K562 (cell line): ENCODE measurements around the gene BMP8B. TPM values are rescaled to one million over a fixed set of nuclear protein-coding genes. Genes with fewer than 3 reads are reported as not detected.

Experiments used
- ATAC-seq: fragments of 200-7000 bp; cut with Tn5 transposase; 3 replicates; pipeline ENCODE4 v1.9.1; 2020; ENCODE audit warnings: moderate library complexity
- BruUV-seq: library from RNA; stranded (reverse); fragments of 400-500 nt; replicated peaks from 2 replicates; lab custom pipeline; 2021; lab: Mats Ljungman, UMichigan
- CTCF ChIA-PET: fragments of 300-600 bp; formaldehyde crosslinking; extraction: SDS; loops from one replicate; lab custom pipeline; 2021; ENCODE audit warnings: low intra/inter-chr PET ratio; lab: Yijun Ruan, JAX
- POLR2A ChIA-PET: fragments of 300-600, 350-650 bp; sonication (Branson Sonifier 250); formaldehyde crosslinking; extraction: SDS; loops from one replicate; lab custom pipeline; 2021; ENCODE audit warnings: antibody characterized with exemption, inconsistent platforms; lab: Yijun Ruan, JAX
- DNase-seq, 4 experiments: peaks; one replicate each; pipeline versions ENCODE4 v3.0.0 to v3.0.0-alpha.2; 2011 to 2018; ENCODE audit warnings: low spot score in 3 of 4, mixed read lengths in 3 of 4; ENCODE audit errors: extremely low read depth in 1 of 4
- FAIRE-seq: peaks from 2 replicates; lab custom pipeline; 2011; peaks lifted over from hg19 to GRCh38; lab: Jason Lieb, UNC
- H2AFZ ChIP-seq: 2 replicates; pipeline ENCODE4 v1.6.0; 2011; ENCODE audit warnings: low read depth, low read length, control low read depth, inconsistent platforms
- H3K27ac ChIP-seq: fragments of 200-600 bp; 3 replicates; pipeline ENCODE4 v1.8.0; 2011; ENCODE audit warnings: low read depth, mild to moderate bottlenecking, control low read depth, inconsistent platforms, low read length, moderate library complexity, mixed read lengths; ENCODE audit errors: extremely low read depth
- H3K27me3 ChIP-seq, 2 experiments: fragments of 300-600 bp in 1 of 2; 2 replicates in 1 of 2; 3 replicates in 1 of 2; pipeline versions ENCODE4 v1.6.0 to v1.8.0; 2011; ENCODE audit warnings: inconsistent platforms in 2 of 2, low read length in 2 of 2, mild to moderate bottlenecking in 1 of 2, mixed read lengths in 1 of 2, moderate library complexity in 1 of 2; ENCODE audit not compliant: control insufficient read depth in 2 of 2, insufficient read depth in 2 of 2
- H3K36me3 ChIP-seq: fragments of 300-600 bp; 3 replicates; pipeline ENCODE4 v1.8.0; 2011; ENCODE audit warnings: mild to moderate bottlenecking, low read length, inconsistent platforms; ENCODE audit not compliant: control insufficient read depth, insufficient read depth
- H3K4me1 ChIP-seq, 2 experiments: fragments of 200-600 bp in 1 of 2; replicated peaks in 1 of 2; 2 replicates in 1 of 2; 3 replicates in 1 of 2; pipeline versions ENCODE4 v1.5.1 to v1.8.0; 2011; ENCODE audit warnings: inconsistent platforms in 2 of 2, low read length in 2 of 2, mild to moderate bottlenecking in 1 of 2, mixed read lengths in 1 of 2, moderate library complexity in 1 of 2; ENCODE audit not compliant: control insufficient read depth in 2 of 2, insufficient read depth in 2 of 2
- H3K4me2 ChIP-seq: 2 replicates; pipeline ENCODE4 v1.6.1; 2011; ENCODE audit warnings: low read length, control low read depth, inconsistent platforms, mixed read lengths; ENCODE audit not compliant: insufficient read depth
- H3K4me3 ChIP-seq: fragments of 200-600 bp; sonication (generic), shearing (Covaris generic); 2 replicates; pipeline ENCODE4 v1.5.1; 2016; ENCODE audit warnings: control low read depth, inconsistent platforms
- H3K79me2 ChIP-seq: fragments of 200-600 bp; 3 replicates; pipeline ENCODE4 v1.8.0; 2011; ENCODE audit warnings: low read length, inconsistent platforms; ENCODE audit not compliant: control insufficient read depth, insufficient read depth
- H3K9ac ChIP-seq, 2 experiments: 2 replicates each; pipeline versions ENCODE4 v1.6.0 to v1.6.1; 2011; ENCODE audit warnings: low read depth in 2 of 2, low read length in 2 of 2, control low read depth in 1 of 2, inconsistent platforms in 1 of 2, mild to moderate bottlenecking in 1 of 2, mixed read lengths in 1 of 2; ENCODE audit not compliant: insufficient read depth in 1 of 2
- H3K9me1 ChIP-seq: one replicate; pipeline ENCODE4 v1.6.0; 2011; ENCODE audit warnings: inconsistent platforms, mild to moderate bottlenecking, low read length, moderate library complexity; ENCODE audit not compliant: control insufficient read depth, insufficient read depth
- H3K9me3 ChIP-seq: replicated peaks from 2 replicates; pipeline ENCODE4 v1.5.1; 2011; ENCODE audit warnings: low read depth, low read length, inconsistent platforms; ENCODE audit not compliant: control insufficient read depth, insufficient read depth
- H4K20me1 ChIP-seq: replicated peaks from 2 replicates; pipeline ENCODE4 v1.6.1; 2011; ENCODE audit warnings: low read length, inconsistent platforms, mixed read lengths; ENCODE audit not compliant: control insufficient read depth, insufficient read depth
- POLR2G ChIP-seq: fragments of 200-400 bp; formaldehyde crosslinking; IDR thresholded peaks from 2 replicates; pipeline ENCODE4 v1.6.1; 2017; ENCODE audit warnings: low read depth, mild to moderate bottlenecking, antibody characterized with exemption, low read length, moderate library complexity
- WGBS: fragments of 100-300 bp; shearing (Covaris generic); methylation state at CpG from one replicate; pipeline ENCODE4 v1.1.6; 2016; ENCODE audit warnings: low coverage, mixed read lengths; ENCODE audit not compliant: insufficient coverage; ENCODE audit errors: missing lambda C conversion rate; 5-methylcytosine and 5-hydroxymethylcytosine counted together
- in situ Hi-C: fragments of 300-500 bp; cut with MboI; formaldehyde crosslinking; loops from 4 replicates; pipeline ENCODE4 v1.15.0; 2018; ENCODE audit warnings: inconsistent platforms, mixed read lengths
- intact Hi-C: fragments of 100-400 bp; cut with micrococcal nuclease; formaldehyde crosslinking; loops from 2 replicates; pipeline ENCODE4 v1.14.2; 2022
- polyA plus RNA-seq, 8 experiments: library from polyadenylated mRNA; depleted of rRNA in 4 of 8; stranded (reverse) in 5 of 8; unstranded in 3 of 8; fragments of >200 nt; fragmentation: Nextera tagmentation in 2 of 8; fragmentation: Illumina TruSeq in 1 of 8; extraction: Ambion mirVana in 2 of 8; extraction: Trizol in 1 of 8; gene quantifications; 2 replicates each; pipeline versions ENCODE4 v1.2.1 to v1.2.3, GENCODE V29; 2011 to 2014; ENCODE audit warnings: inconsistent platforms in 1 of 8, missing spikeins in 1 of 8
- total RNA-seq, 7 experiments: library from RNA; depleted of rRNA in 6 of 7; stranded (reverse); fragments of >200 nt in 6 of 7; fragmentation: Illumina TruSeq in 2 of 7; extraction: Trizol in 2 of 7; gene quantifications; 2 replicates each; pipeline versions ENCODE4 v1.2.1 to v1.2.3, GENCODE V29; 2011 to 2021; ENCODE audit warnings: low replicate concordance in 1 of 7
- TF ChIP-seq, protein P1 (sequence below): sonication (generic); formaldehyde crosslinking; IDR thresholded peaks from 2 replicates; pipeline ENCODE4 v1.5.0; 2020; ENCODE audit warnings: missing genetic modification reagents

The BMP8B gene
- total and polyA plus RNA-seq, 9 of the 15 experiments (the other 6 are each of a cell fraction or from before 2014, with no cell fraction given) = 0.03 to 0.33 (median 0.14) TPM

GRCh38 chr1:39762550-39763540 is 25.8 kb downstream of the BMP8B start:
- no peak for DNase-seq
- no peak for ATAC-seq
- H3K36me3 ChIP-seq = peaks cover 7% of the 10 kb centered on the region; the same call in 2 of the 3 replicates
- POLR2A ChIA-PET = no interaction called here
- TF ChIP-seq, protein P1, sequence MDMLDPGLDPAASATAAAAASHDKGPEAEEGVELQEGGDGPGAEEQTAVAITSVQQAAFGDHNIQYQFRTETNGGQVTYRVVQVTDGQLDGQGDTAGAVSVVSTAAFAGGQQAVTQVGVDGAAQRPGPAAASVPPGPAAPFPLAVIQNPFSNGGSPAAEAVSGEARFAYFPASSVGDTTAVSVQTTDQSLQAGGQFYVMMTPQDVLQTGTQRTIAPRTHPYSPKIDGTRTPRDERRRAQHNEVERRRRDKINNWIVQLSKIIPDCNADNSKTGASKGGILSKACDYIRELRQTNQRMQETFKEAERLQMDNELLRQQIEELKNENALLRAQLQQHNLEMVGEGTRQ (CRISPR knock-in tag) = no peak
- 0 out of 2 replicates have a peak, but pooled peaks have one; percentile 26 for TF ChIP-seq POLR2G
- TF ChIP-seq, all 486 proteins: peak for 1
- no TSS peak for BruUV-seq
- Histone ChIP-seq H3K4me2 (no peak overlapping the region), H3K9ac (peak overlapping the region in 1 of 2 experiments; percentile 55; a peak in 1 of 4 replicates), H2AFZ (no peak overlapping the region), H4K20me1 (no peaks in the 10 kb centered on the region; the same call in 1 of the 2 replicates), H3K27ac (no peak overlapping the region), H3K79me2 (no peaks in the 10 kb centered on the region), H3K9me3 (no peaks in the 10 kb centered on the region), H3K27me3 (no peaks in the 10 kb centered on the region), H3K4me3 (no peak overlapping the region), H3K9me1 (no peaks in the 10 kb centered on the region), H3K4me1 (peaks cover 0 to 18% of the 10 kb centered on the region in 2 experiments; a peak in 2 of 5 replicates)
- intact Hi-C loops (loop anchor here (5.0 kb wide), 1 partner anchor 241 kb away; no protein-coding TSS in a partner anchor), in situ Hi-C loops (loop anchor here (5.0 kb wide), 1 partner anchor 241 kb away; no protein-coding TSS in a partner anchor)
- WGBS = 82% methylated on average over 25 of the region's 30 CpGs
- CTCF ChIA-PET = no interaction called here
- FAIRE-seq = no peak
